ENCODE data around the gene DMRT1. TPM values are rescaled to one million over a fixed set of nuclear protein-coding genes. Genes with fewer than 3 reads are reported as not detected.
"Not testable (repeated sequence)": the region's sequence is repeated elsewhere in the genome, so short reads cannot be mapped to it uniquely, and the experiment has no call there.

Gene DMRT1
- total RNA-seq, 1 donor from 2014 or later, result 0.09 TPM

- TF ChIP-seq EZH2phosphoT487 (IDR thresholded peaks at IDR 0.05), result no peak
- no peak for TF ChIP-seq EZH2 (IDR thresholded peaks at IDR 0.05)
- TF ChIP-seq CTCF (IDR thresholded peaks at IDR 0.05), result no peak
Measured at GRCh38 chr9:995192-995591, 153.7 kb downstream of the DMRT1 start.

GRCh38 chr9:995781-996180 lies 154.3 kb downstream of the DMRT1 start:
- Mint-ChIP-seq H3K9me3 (peaks cover 9% of the 10 kb centered on the region), H3K27ac (no peak overlapping the region), H3K4me1 (no peaks in the 10 kb centered on the region), H3K27me3 (ENCODE audit: insufficient read depth, low read depth) (peaks cover 8% of the 10 kb centered on the region), H3K36me3 (peaks cover 3% of the 10 kb centered on the region), H3K4me3 (no peak overlapping the region)
- H3F3A ChIP-seq (ENCODE audit: low read depth), result peaks cover 8% of the 10 kb centered on the region
- no peaks in the 10 kb centered on the region for H3K9me3 ChIP-seq (ENCODE audit: low read depth)
- H3K36me3 ChIP-seq, result no peaks in the 10 kb centered on the region
- TF ChIP-seq EZH2phosphoT487 (IDR thresholded peaks at IDR 0.05) (no peak), EZH2 (IDR thresholded peaks at IDR 0.05) (no peak), CTCF (IDR thresholded peaks at IDR 0.05) (no peak)
- H4K20me1 ChIP-seq (ENCODE audit: low read depth), result no peaks in the 10 kb centered on the region
- H2AFZ ChIP-seq (replicated peaks), result no peak overlapping the region
- no peaks in the 10 kb centered on the region for H3K79me2 ChIP-seq (ENCODE audit: low read depth)
- peaks cover 25% of the 10 kb centered on the region for H3K27me3 ChIP-seq
- H3K27ac ChIP-seq, result no peak overlapping the region
- DNase-seq (ENCODE audit: low spot score), result no peak
- no peaks in the 10 kb centered on the region for H3K4me1 ChIP-seq
- no peak overlapping the region for H3K4me3 ChIP-seq
- H3K9ac ChIP-seq, result no peak overlapping the region
- no peak overlapping the region for H3K4me2 ChIP-seq

More at GRCh38 chr9:995192-995591, 153.7 kb downstream of the DMRT1 start:
- H3K79me2 ChIP-seq (ENCODE audit: low read depth), result no peaks in the 10 kb centered on the region
- Mint-ChIP-seq H3K36me3 (peaks cover 3% of the 10 kb centered on the region), H3K27me3 (ENCODE audit: insufficient read depth, low read depth) (peaks cover 8% of the 10 kb centered on the region), H3K27ac (no peak overlapping the region), H3K9me3 (peaks cover 9% of the 10 kb centered on the region), H3K4me3 (no peak overlapping the region), H3K4me1 (no peaks in the 10 kb centered on the region)
- no peak overlapping the region for H3K4me2 ChIP-seq
- no peaks in the 10 kb centered on the region for H3K36me3 ChIP-seq
- H3F3A ChIP-seq (ENCODE audit: low read depth), result peaks cover 8% of the 10 kb centered on the region
- H4K20me1 ChIP-seq (ENCODE audit: low read depth), result no peaks in the 10 kb centered on the region
- no peak overlapping the region for H3K4me3 ChIP-seq
- no peak overlapping the region for H3K27ac ChIP-seq
- H3K4me1 ChIP-seq, result no peaks in the 10 kb centered on the region
- H3K9me3 ChIP-seq (ENCODE audit: low read depth), result no peaks in the 10 kb centered on the region
- no peak for DNase-seq (ENCODE audit: low spot score)
- peaks cover 31% of the 10 kb centered on the region for H3K27me3 ChIP-seq
- no peak overlapping the region for H2AFZ ChIP-seq (replicated peaks)
- no peak overlapping the region for H3K9ac ChIP-seq

DNA sequence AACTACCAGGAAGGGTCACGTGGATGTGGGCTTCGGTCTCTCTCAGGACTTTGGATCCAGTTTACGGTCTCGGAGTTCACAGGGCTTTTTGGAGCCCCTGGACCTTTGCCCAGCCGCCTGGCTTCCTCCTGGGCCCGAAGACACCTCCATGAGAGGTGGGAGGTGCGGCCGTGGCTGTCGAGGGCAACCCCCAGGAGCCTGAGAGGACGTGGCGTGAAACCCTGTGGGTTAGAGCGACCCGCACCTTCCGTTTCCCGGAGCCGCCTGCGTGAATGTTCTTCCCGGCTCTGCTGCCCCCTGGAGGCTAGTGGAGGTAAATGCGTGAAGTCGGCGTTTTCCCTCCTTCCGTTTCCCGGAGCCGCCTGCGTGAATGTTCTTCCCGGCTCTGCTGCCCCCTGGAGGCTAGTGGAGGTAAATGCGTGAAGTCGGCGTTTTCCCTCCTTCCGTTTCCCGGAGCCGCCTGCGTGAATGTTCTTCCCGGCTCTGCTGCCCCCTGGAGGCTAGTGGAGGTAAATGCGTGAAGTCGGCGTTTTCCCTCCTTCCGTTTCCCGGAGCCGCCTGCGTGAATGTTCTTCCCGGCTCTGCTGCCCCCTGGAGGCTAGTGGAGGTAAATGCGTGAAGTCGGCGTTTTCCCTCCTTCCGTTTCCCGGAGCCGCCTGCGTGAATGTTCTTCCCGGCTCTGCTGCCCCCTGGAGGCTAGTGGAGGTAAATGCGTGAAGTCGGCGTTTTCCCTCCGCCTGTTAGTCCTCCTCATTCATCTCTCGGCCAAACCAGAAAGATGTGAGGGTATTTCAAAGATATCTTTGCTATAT lies 157.0 kb downstream of the DMRT1 start:
- H3K4me1 ChIP-seq; H3K36me3 Mint-ChIP-seq; H3K27ac Mint-ChIP-seq; H3K79me2 ChIP-seq (ENCODE audit: low read depth); H3K36me3 ChIP-seq; H3K27me3 ChIP-seq; H2AFZ ChIP-seq (replicated peaks); H3K4me1 Mint-ChIP-seq; H3K4me2 ChIP-seq; H3K27ac ChIP-seq; H3K9me3 ChIP-seq (ENCODE audit: low read depth); H3K4me3 ChIP-seq; H3K27me3 Mint-ChIP-seq (ENCODE audit: insufficient read depth, low read depth); H3K9ac ChIP-seq; H3K9me3 Mint-ChIP-seq; H3F3A ChIP-seq (ENCODE audit: low read depth); H3K4me3 Mint-ChIP-seq; H4K20me1 ChIP-seq (ENCODE audit: low read depth): not testable (repeated sequence)
- peak; percentile 60 for TF ChIP-seq CTCF (IDR thresholded peaks at IDR 0.05)
- DNase-seq (ENCODE audit: low spot score), result peak; percentile 18

Data from neural progenitor cell (in vitro differentiated cells).